Activated CD4-positive, alpha-beta T cell treated with anti-CD3 and anti-CD28 coated beads for 24 hours (primary cell): ENCODE measurements around the gene GPN1.
"Not testable (repeated sequence)": the region's sequence is repeated elsewhere in the genome, so short reads cannot be mapped to it uniquely, and the experiment has no call there.

Experiments
- DNase-seq, 2 donors: peaks; one replicate each; pipeline ENCODE4 v3.0.0-alpha.2; 2020; ENCODE audit warnings: low read depth in 2 of 2

GPN1 gene

DNA sequence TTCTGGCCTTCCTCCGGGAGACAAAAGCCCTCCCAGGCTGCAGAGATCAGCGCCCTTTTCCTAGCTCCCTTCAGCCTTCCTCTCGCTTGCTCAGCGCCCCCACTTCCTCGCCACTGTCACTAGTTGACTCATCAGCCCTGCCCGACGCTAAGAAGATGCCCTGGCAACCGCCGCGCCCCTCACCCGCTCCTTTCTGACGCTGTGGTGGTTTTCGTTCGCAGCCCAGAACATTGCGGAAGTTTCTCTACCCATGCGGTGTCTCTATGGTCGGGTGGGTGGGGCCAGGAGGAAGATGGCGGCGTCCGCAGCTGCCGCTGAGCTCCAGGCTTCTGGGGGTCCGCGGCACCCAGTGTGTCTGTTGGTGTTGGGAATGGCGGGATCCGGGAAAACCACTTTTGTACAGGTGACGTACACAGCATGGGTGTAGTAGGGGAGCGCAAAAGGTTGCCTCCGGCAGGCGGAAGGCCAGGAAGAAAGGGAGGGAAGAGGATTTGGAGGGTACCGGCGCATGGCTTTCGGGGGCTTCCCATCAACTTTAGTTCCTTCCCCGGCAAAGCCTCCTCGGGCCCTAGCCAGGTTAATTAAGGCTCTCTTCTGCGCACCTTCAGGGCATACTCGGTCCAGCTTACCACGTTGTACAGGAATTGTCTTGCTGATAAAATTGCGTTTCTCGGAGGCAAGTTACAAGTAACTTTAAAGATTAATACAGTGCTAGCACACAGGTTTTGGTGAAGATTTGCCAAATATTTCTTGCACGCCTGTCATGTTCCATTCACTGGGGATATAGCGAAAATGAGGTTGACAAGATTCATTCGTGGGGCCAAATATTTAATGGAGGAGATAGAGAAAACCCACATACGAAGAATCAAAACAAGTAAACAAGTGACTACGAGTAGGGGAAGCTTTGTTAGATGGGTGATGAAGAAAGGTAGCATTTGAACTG is at the start of gene GPN1, which contains the start of gene CCDC121:
Gene GPN1 (plus strand): TSS at position 284 of the 943 bp plus-strand sequence. CDS start 9 bp downstream, at position 293.
Gene CCDC121 (minus strand): TSS at position 246 of the 943 bp plus-strand sequence. CDS start 1,213 bp downstream, outside the sequence.
- DNase-seq, result peak; percentile 89 to 93

- no peak for DNase-seq
Observed at GRCh38 chr2:27581417-27582128, 47.3 kb upstream of the GPN1 start.

GRCh38 chr2:27582129-27582694 is 46.6 kb upstream of the GPN1 start:
- no peak for DNase-seq

DNA sequence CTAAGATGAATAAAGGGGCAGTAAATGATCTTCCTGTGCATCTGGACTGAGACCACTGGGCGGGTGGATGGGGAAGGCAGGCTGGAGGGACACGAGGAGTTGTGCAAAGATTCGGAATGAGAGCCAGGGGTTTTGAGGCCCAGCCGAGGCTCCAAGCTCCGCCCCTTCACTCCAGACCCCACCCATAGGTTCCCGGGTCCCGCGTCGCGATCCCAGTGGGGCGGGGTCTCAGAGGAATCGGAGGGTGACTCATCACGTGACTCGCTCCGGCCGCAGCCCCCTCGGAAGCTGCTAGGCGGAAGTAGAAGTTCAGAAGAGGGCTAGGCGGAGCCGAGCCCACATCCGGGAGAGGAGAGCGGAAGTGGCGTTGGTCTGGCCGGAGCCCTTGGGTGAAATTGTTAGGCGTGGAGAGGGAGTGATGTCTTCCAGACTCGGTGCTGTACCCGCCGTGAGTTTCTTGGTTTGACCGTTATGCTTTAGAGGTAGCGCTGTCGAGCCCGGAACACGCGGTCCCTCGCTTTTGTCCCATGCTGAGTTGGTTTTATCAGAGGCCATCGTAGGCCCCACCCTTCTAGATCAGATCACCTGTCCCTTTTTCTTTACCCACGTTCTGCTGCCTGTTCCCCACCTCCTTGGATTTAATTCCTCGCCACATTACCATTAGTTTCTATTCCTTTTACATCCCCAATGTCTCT is 46.0 kb upstream of the GPN1 start, which contains the start of gene ZNF512:
Gene ZNF512 (plus strand): TSS at position 348 of the 695 bp plus-strand sequence. CDS start 71 bp downstream, at position 419.
- peak; percentile 67 to 69 for DNase-seq

GRCh38 chr2:27583390-27583915 is 45.4 kb upstream of the GPN1 start:
- no peak for DNase-seq

DNA sequence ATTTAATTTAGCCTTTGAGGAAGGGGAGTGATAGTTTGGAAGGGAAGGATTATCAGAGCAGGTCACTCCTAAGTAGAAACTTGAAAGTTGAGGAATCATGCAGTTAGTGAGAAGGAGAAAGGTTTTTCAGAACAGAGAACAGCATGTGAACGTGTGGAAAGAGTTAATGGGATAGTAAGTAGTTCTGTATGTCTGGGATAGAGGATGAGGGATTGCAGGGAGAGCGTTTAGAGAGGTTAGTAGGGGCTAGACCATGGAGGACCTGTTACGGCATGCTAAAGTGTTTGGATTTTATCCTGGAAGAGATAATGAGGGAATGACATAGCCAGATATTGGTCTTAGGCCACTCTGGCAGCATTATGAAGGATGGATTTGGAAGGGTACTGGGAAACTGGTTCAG is 44.3 kb upstream of the GPN1 start:
- no peak for DNase-seq

DNA sequence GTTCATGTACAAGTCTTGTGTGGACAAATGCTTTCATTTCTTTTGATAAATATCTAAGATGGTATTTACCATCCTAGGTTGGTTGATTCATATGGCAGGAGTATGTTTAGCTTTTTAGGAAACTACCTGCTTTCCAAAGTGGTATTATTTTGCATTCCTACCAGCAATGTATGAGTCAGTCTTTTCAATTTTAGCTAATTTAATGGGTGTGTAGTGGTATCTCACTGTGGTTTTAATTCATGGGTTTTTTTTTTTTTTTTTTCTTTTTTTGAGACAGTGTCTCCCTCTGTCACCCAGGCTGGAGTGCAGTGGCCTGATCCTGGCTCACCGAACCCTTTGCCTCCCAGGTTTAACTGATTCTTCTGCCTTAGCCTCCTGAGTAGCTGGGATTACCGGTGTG is 41.8 kb upstream of the GPN1 start:
- DNase-seq, result no peak

- DNase-seq, result no peak
Observed at GRCh38 chr2:27588308-27588707, 40.5 kb upstream of the GPN1 start.

DNA sequence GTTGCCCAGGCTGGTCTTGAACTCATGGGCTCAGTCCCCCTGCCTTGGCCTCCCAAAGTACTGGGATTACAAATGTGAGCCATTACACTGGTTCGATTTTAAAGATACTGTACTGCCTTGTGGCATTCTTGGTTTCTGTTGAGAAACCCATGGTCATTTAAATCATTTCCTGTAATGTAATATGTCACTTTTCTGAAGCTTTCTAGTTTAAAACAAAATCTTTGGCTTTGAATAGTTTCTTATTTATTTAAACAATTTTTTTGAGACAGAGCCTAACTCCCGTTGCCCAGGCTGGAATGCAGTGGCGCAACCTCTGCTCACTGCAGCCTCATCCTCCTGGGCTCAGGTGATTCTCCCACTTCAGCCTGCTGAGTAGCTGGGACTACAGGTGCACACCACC is 37.1 kb upstream of the GPN1 start:
- DNase-seq, result no peak

- DNase-seq, result no peak
Observed at GRCh38 chr2:27593240-27593639, 35.6 kb upstream of the GPN1 start.

- not testable (repeated sequence) for DNase-seq
Observed at GRCh38 chr2:27594020-27594703, 34.7 kb upstream of the GPN1 start.

GRCh38 chr2:27595412-27595811 is 33.4 kb upstream of the GPN1 start:
- DNase-seq, result not testable (repeated sequence)

DNA sequence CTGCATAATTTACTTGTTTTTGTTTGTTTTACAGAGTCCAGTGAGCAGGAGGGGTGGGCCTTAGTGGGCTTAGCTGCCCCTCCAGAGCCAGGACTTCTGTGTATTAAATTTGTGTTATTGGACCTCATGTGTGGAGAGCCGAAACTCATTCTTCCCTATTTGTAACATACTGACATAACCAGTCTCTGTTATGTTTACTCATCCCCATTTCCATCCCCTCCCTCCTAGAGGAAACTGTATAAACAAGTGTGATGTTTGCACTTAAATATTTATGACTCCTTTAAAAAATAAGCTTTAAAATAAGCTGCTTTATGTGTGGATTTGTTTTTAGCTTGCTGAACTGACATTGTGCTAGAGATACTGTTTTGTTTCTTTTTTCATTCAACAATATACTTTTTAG is 32.2 kb upstream of the GPN1 start:
- DNase-seq, result no peak

GRCh38 chr2:27606611-27607010 is 22.2 kb upstream of the GPN1 start:
- no peak for DNase-seq

- no peak for DNase-seq
Observed at GRCh38 chr2:27613985-27614384, 14.9 kb upstream of the GPN1 start.

DNA sequence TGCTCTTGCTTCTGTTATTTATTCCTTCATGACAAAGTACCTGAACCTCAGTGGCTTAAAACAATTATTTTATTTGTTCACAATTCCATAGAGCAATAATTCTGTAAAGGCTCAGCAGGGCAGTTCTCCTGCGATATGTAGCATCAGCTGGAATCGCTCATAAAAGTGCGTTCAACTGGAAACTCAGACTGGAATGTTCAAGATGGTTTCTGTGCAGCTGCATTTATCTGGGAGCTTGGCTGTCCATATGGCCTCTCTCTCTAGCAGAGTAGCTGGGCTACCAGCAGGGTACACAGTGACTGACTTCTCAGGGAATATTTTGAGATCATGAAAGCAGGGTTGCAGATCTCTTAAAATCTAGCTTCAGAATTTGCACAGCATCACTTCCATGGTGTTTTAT is 13.5 kb upstream of the GPN1 start:
- DNase-seq, result no peak

DNA sequence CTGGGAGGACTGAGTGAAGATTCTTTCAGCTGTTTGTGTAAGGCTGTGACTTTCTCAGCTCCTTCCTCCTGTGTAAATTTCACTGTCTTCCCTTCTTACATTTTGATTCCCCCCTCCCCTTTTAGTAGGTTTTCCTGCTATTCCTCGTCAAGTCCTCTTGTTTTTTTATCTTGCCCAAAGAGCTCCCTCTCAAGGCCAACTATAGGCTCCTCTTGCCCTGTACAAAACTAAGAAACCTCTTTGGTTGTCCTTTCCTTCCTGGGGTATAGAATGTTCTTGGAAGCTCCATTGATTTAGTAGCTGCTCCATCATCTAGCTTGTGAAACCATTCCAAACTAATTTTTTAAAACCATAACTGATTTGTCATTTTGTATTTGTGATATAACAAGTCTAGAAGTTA is 7.3 kb upstream of the GPN1 start:
- DNase-seq, result no peak

GRCh38 chr2:27622921-27623384 is 5.9 kb upstream of the GPN1 start:
- no peak for DNase-seq

DNA sequence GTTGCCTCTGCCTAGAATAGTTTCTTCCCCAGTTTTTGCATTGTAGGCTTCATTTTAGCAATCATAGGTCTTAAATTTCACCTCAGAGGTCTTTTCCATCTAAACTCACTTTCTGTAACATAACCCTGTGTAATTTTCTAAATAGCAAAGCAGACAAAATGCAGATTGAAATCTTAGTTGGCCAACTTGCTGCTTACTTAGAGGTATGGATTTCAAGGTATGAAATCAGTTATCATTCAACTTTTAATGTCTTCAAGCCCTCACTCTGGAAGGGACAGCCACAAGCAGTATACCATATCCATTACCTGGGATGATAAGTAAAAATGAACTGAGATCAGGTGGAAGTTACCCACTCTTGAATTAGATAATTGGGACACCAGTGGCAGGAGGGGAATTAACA is 3.9 kb upstream of the GPN1 start:
- no peak for DNase-seq

DNA sequence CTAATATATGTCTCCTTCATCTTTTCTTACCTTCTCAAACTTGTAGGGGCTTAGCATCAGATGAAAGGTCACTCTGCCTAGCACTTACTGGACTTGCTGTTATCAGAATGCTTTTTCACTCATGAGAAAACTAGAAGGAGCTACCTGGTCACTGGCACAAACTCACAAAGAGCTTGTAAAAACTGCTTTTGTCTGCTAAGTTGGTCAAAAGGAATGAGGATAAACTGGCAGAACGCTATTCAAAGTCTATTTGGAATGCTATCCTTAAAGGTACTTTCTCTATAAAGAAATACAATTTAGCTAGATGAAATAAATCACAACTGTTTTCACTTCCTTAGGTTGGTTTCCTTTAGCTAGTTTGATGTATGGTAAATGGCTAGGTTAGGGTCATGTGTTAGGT is 2.5 kb upstream of the GPN1 start:
- not testable (repeated sequence) for DNase-seq

DNA sequence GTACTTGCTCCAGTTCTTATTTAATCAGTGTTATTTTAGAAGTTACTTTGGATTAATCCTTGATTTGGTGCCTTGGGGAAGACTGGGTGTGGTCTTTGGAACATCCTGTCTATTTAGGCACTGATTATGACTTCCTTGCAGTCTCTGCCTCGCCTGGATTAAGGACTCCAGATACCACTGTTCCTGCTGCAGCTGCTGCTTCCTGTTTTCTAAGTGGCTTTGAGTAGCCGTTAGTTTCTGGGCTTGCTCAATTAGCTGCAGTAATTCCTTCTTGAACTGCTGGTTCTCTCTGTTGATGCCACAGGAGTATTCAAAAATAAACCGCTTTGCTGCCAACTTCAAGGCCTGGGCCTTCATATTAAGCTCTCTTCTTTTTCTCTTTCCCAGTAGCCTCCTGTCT is 1.9 kb upstream of the GPN1 start:
- DNase-seq, result not testable (repeated sequence)
